Pulmonary artery endothelial cell (primary cell): Measurements from ENCODE around the gene GMFB. TPM values are rescaled to one million over a fixed set of nuclear protein-coding genes. Genes with fewer than 3 reads are reported as not detected.

ENCODE experiments used
- DNase-seq: peaks from one replicate; pipeline ENCODE4 v3.0.0-alpha.2; 2011; ENCODE audit warnings: low read depth, low spot score
- total RNA-seq: library from RNA; depleted of rRNA; stranded (reverse); fragments of >200 nt; gene quantifications from 2 replicates; pipeline ENCODE4 v1.2.3, GENCODE V29; 2014

GMFB gene
- total RNA-seq, 1 donor from 2014 or later = 55.9 TPM

- DNase-seq = no peak
Observed at GRCh38 chr14:54493293-54493692, 4.5 kb upstream of the GMFB start.

- no peak for DNase-seq
Observed at GRCh38 chr14:54490445-54491175, 1.8 kb upstream of the GMFB start.

GRCh38 chr14:54489731-54490444 lies 1.1 kb upstream of the GMFB start:
- no peak for DNase-seq

GRCh38 chr14:54489318-54489683 lies 521 bp upstream of the GMFB start:
- no peak for DNase-seq

- no peak for DNase-seq
Observed at GRCh38 chr14:54488318-54488645, 498 bp downstream of the GMFB start.

- DNase-seq = no peak
Observed at GRCh38 chr14:54487771-54488170, 1.0 kb downstream of the GMFB start.

GRCh38 chr14:54486685-54487084 lies 2.1 kb downstream of the GMFB start:
- no peak for DNase-seq

GRCh38 chr14:54483846-54484245 lies 4.9 kb downstream of the GMFB start:
- DNase-seq = no peak

- no peak for DNase-seq
Observed at GRCh38 chr14:54483073-54483745, 5.6 kb downstream of the GMFB start.

GRCh38 chr14:54481695-54482094 lies 7.1 kb downstream of the GMFB start:
- no peak for DNase-seq

- DNase-seq = no peak
Observed at GRCh38 chr14:54480830-54481562, 7.8 kb downstream of the GMFB start.

GRCh38 chr14:54478636-54479215 lies 10.1 kb downstream of the GMFB start:
- DNase-seq = no peak

GRCh38 chr14:54475911-54476310 lies 12.9 kb downstream of the GMFB start:
- no peak for DNase-seq

- DNase-seq = no peak
Observed at GRCh38 chr14:54475187-54475899, 13.4 kb downstream of the GMFB start.

- no peak for DNase-seq
Observed at GRCh38 chr14:54474232-54474793, 14.5 kb downstream of the GMFB start.

GRCh38 chr14:54472315-54472714 lies 16.5 kb downstream of the GMFB start:
- DNase-seq = no peak

- no peak for DNase-seq
Observed at GRCh38 chr14:54471641-54472040, 17.1 kb downstream of the GMFB start.

GRCh38 chr14:54470701-54471100 lies 18.1 kb downstream of the GMFB start:
- no peak for DNase-seq

- no peak for DNase-seq
Observed at GRCh38 chr14:54467280-54467679, 21.5 kb downstream of the GMFB start.

- DNase-seq = no peak
Observed at GRCh38 chr14:54465654-54466053, 23.1 kb downstream of the GMFB start.

GRCh38 chr14:54462048-54462447 lies 26.7 kb downstream of the GMFB start:
- DNase-seq = no peak
